ENCODE results near the gene CAPZB. TPM values are rescaled to one million over a fixed set of nuclear protein-coding genes. Genes with fewer than 3 reads are reported as not detected.

CAPZB gene
- total RNA-seq, 1 experiment from 2014 or later, result 348 TPM

- H3K14ac ChIP-seq (ENCODE audit: insufficient read depth, low read length), result no peak overlapping the region
- peak overlapping the region in 2 of 3 experiments; percentile 55 to 68; a peak in 2 of 7 replicates for H3K27ac Mint-ChIP-seq
- no peak overlapping the region for H4K91ac ChIP-seq (ENCODE audit: insufficient read length, low read depth, low read length)
- no peaks in the 10 kb centered on the region for H3K9me3 Mint-ChIP-seq
- peaks cover 28 to 58% (median 44%) of the 10 kb centered on the region in 3 experiments for H3K36me3 Mint-ChIP-seq (ENCODE audit: insufficient read depth in 1 of 3, low read depth in 3 of 3)
- no peaks in the 10 kb centered on the region for H3K9me3 ChIP-seq (ENCODE audit: control insufficient read depth, low read depth, low read length)
- H3K23ac ChIP-seq (ENCODE audit: insufficient read length, low read depth, low read length), result no peak overlapping the region
- no peak overlapping the region for H2BK12ac ChIP-seq (ENCODE audit: insufficient read length, low read depth, low read length)
- no peak overlapping the region for H4K8ac ChIP-seq (replicated peaks; ENCODE audit: insufficient read length, low read depth, low read length)
- H3K18ac ChIP-seq (ENCODE audit: insufficient read length, low read depth, low read length), result no peak overlapping the region
- no peaks in the 10 kb centered on the region for H3K79me1 ChIP-seq (ENCODE audit: insufficient read depth, low read depth, low read length, poor library complexity, severe bottlenecking)
- no peak overlapping the region for H2BK20ac ChIP-seq (ENCODE audit: low read depth, low read length, poor library complexity, severe bottlenecking)
- H2BK120ac ChIP-seq (ENCODE audit: low read depth, low read length, poor library complexity, severe bottlenecking), result no peak overlapping the region
- no peak overlapping the region for H2BK5ac ChIP-seq (ENCODE audit: insufficient read length, low read length)
- H3K4me2 ChIP-seq (ENCODE audit: insufficient read depth, insufficient read length, low read length), result no peak overlapping the region
- no peak for TF ChIP-seq CTCF (conservative IDR thresholded peaks at IDR 0.05)
- no peaks in the 10 kb centered on the region for H3K23me2 ChIP-seq (ENCODE audit: insufficient read length, low read depth, low read length, poor library complexity, severe bottlenecking)
- no peaks in the 10 kb centered on the region for H3K27me3 ChIP-seq (ENCODE audit: insufficient read depth, low read length)
- H3K4me3 Mint-ChIP-seq, result no peak overlapping the region
- H3K9ac ChIP-seq (ENCODE audit: extremely low read depth, insufficient read length, low read length), result no peak overlapping the region
- no peak overlapping the region for H4K5ac ChIP-seq (ENCODE audit: insufficient read length, low read depth, low read length)
- no peaks in the 10 kb centered on the region for H3K4me1 ChIP-seq (ENCODE audit: insufficient read depth, low read length)
- H3K27ac ChIP-seq (ENCODE audit: insufficient read length, low read depth, low read length), result no peak overlapping the region
- H2AK5ac ChIP-seq (ENCODE audit: insufficient read length, low read length), result no peak overlapping the region
- H3T11ph ChIP-seq (ENCODE audit: low read length), result no peak overlapping the region
- H3K56ac ChIP-seq (ENCODE audit: insufficient read length, low read depth, low read length), result no peak overlapping the region
- H4K20me1 ChIP-seq (ENCODE audit: control insufficient read depth, insufficient read depth, insufficient read length), result no peaks in the 10 kb centered on the region
- no peaks in the 10 kb centered on the region; the same call in none of the 2 replicates for H3K27me3 Mint-ChIP-seq (ENCODE audit: low read depth)
- H2AFZ ChIP-seq (ENCODE audit: low read length), result no peak overlapping the region
- DNase-seq, result no peak
- WGBS (ENCODE audit: extremely low coverage, insufficient read length, low lambda C conversion rate), result no CpG with 5 or more reads among the region's 14 CpGs
- no peak overlapping the region for H3K4ac ChIP-seq (ENCODE audit: low read depth, low read length)
- H3K79me2 ChIP-seq (ENCODE audit: insufficient read depth, low read length), result no peaks in the 10 kb centered on the region
- H3K4me1 Mint-ChIP-seq, result peaks cover 3 to 5% of the 10 kb centered on the region in 2 experiments; a peak in 2 of 4 replicates
- no peak overlapping the region for H2BK15ac ChIP-seq (ENCODE audit: low read depth, low read length)
These were observed 137.7 kb downstream of the CAPZB start for GRCh38 chr1:19347533-19348172.

Data from H9 (cell line).